ENCODE data around the gene CLSTN3. TPM values are rescaled to one million over a fixed set of nuclear protein-coding genes. Genes with fewer than 3 reads are reported as not detected.

CLSTN3 gene
- total RNA-seq, 1 experiment from 2014 or later, result 24.7 TPM

- H3K27me3 Mint-ChIP-seq (ENCODE audit: low read depth), result no peaks in the 10 kb centered on the region
- no peaks in the 10 kb centered on the region for H3K4me1 Mint-ChIP-seq
- no peak overlapping the region for H3K4me3 Mint-ChIP-seq
- ATAC-seq (no peak), DNase-seq (ENCODE audit: low spot score) (no peak)
- H3K36me3 Mint-ChIP-seq, result peaks cover 8% of the 10 kb centered on the region
- H3K9me3 Mint-ChIP-seq, result no peaks in the 10 kb centered on the region
- H3K27ac Mint-ChIP-seq, result no peak overlapping the region
- ChIA-PET CTCF (interaction anchor here (0.5 to 2.5 kb wide), 4 partner anchors 9 to 52 kb away, joined by 3 to 24 read pairs (median 11); partner anchors contain the start of gene PEX5), POLR2A (no interaction called here)
- TF ChIP-seq ZNF138 (CRISPR knock-in tag; conservative IDR thresholded peaks at IDR 0.05), result no peak
- TF ChIP-seq NR3C1 (CRISPR knock-in tag; conservative IDR thresholded peaks at IDR 0.05; ENCODE audit: low read depth), result no peak
- no peak for TF ChIP-seq USF2 (CRISPR knock-in tag; IDR thresholded peaks at IDR 0.05)
- no peak for TF ChIP-seq FOXP1 (CRISPR knock-in tag; IDR thresholded peaks at IDR 0.05; ENCODE audit: borderline replicate concordance)
- no peak for TF ChIP-seq PRDM15 (CRISPR knock-in tag; IDR thresholded peaks at IDR 0.05)
- no peak for TF ChIP-seq ATF6 (CRISPR knock-in tag; IDR thresholded peaks at IDR 0.05)
- no peak for TF ChIP-seq GTF2I (CRISPR knock-in tag; conservative IDR thresholded peaks at IDR 0.05)
- no peak for TF ChIP-seq ATF2 (CRISPR knock-in tag; IDR thresholded peaks at IDR 0.05; ENCODE audit: borderline replicate concordance, low read depth)
- no peak for TF ChIP-seq FOXJ3 (CRISPR knock-in tag; IDR thresholded peaks at IDR 0.05; ENCODE audit: borderline replicate concordance)
- TF ChIP-seq TEAD1 (CRISPR knock-in tag; IDR thresholded peaks at IDR 0.05), result no peak
- TF ChIP-seq RORB (CRISPR knock-in tag; IDR thresholded peaks at IDR 0.05), result no peak
- TF ChIP-seq AR (CRISPR knock-in tag; IDR thresholded peaks at IDR 0.05), result no peak
- no peak for TF ChIP-seq ZNF671 (CRISPR knock-in tag; IDR thresholded peaks at IDR 0.05)
- TF ChIP-seq ZBTB21 (CRISPR knock-in tag; IDR thresholded peaks at IDR 0.05; ENCODE audit: borderline replicate concordance), result no peak
- no peak for TF ChIP-seq ETV6 (CRISPR knock-in tag; IDR thresholded peaks at IDR 0.05)
- no peak for TF ChIP-seq ZNF512 (CRISPR knock-in tag; IDR thresholded peaks at IDR 0.05; ENCODE audit: borderline replicate concordance)
- no peak for TF ChIP-seq EMX1 (CRISPR knock-in tag; IDR thresholded peaks at IDR 0.05)
- TF ChIP-seq FOXK1 (CRISPR knock-in tag; IDR thresholded peaks at IDR 0.05), result no peak
- no peak for TF ChIP-seq ZNF263 (CRISPR knock-in tag; IDR thresholded peaks at IDR 0.05; ENCODE audit: low read depth)
Measured at GRCh38 chr12:7146228-7146627, 16.1 kb downstream of the CLSTN3 start.
